SK-N-SH (cell line): ENCODE results near the gene CCDC154. TPM values are rescaled to one million over a fixed set of nuclear protein-coding genes. Genes with fewer than 3 reads are reported as not detected.
A peak's percentile ranks its signal among the peaks of the same experiment; 100 is the strongest.

Source experiments
- CTCF ChIA-PET: fragments of 300-600, 350-600 bp; formaldehyde crosslinking; extraction: SDS; loops from one replicate; lab custom pipeline; 2021; lab: Yijun Ruan, JAX
- POLR2A ChIA-PET: fragments of 350-600 bp; sonication (Branson Sonifier 250); formaldehyde crosslinking; extraction: SDS; loops from one replicate; lab custom pipeline; 2020; ENCODE audit warnings: antibody characterized with exemption, inconsistent platforms; lab: Yijun Ruan, JAX
- DNase-seq: peaks from one replicate; pipeline ENCODE4 v3.0.0; 2012
- H2AFZ ChIP-seq: fragments of 200-600 bp; sonication (generic); 2 replicates; pipeline ENCODE4 v1.8.1; 2016; ENCODE audit warnings: antibody characterized with exemption, mild to moderate bottlenecking, low read depth
- H3F3A ChIP-seq: fragments of 200-600 bp; sonication (generic); replicated peaks from 2 replicates; pipeline ENCODE3; 2016; ENCODE audit warnings: antibody characterized with exemption, mild to moderate bottlenecking; ENCODE audit not compliant: insufficient read depth
- H3K27ac ChIP-seq, 2 experiments: fragments of 200-500 bp in 1 of 2; fragments of 200-600 bp in 1 of 2; sonication (Bioruptor generic) in 1 of 2; sonication (generic), shearing (Covaris generic) in 1 of 2; 2 replicates each; pipeline versions ENCODE4 v1.5.1 to v1.6.1; 2014 to 2016; ENCODE audit warnings: low read depth in 2 of 2, inconsistent platforms in 1 of 2, low read length in 1 of 2, mild to moderate bottlenecking in 1 of 2, mixed read lengths in 1 of 2
- H3K27me3 ChIP-seq: fragments of 200-600 bp; sonication (generic), shearing (Covaris generic); 2 replicates; pipeline ENCODE4 v1.6.1; 2016; ENCODE audit warnings: mixed run types; ENCODE audit not compliant: insufficient read depth
- H3K36me3 ChIP-seq, 2 experiments: fragments of 200-500 bp in 1 of 2; fragments of 200-600 bp in 1 of 2; sonication (Bioruptor generic) in 1 of 2; sonication (generic) in 1 of 2; replicated peaks in 1 of 2; 2 replicates each; pipeline versions ENCODE3 to v1.5.1; 2014 to 2016; ENCODE audit warnings: low read length in 1 of 2, mild to moderate bottlenecking in 1 of 2; ENCODE audit not compliant: insufficient read depth in 2 of 2, control insufficient read depth in 1 of 2
- H3K4me1 ChIP-seq, 2 experiments: fragments of 200-500 bp in 1 of 2; fragments of 200-600 bp in 1 of 2; sonication (Bioruptor generic) in 1 of 2; sonication (generic), shearing (Covaris generic) in 1 of 2; 2 replicates each; pipeline versions ENCODE4 v1.5.1 to v1.6.1; 2014 to 2016; ENCODE audit warnings: low read depth in 1 of 2, low read length in 1 of 2, mixed run types in 1 of 2; ENCODE audit not compliant: insufficient read depth in 2 of 2, control insufficient read depth in 1 of 2
- H3K4me2 ChIP-seq: fragments of 200-600 bp; sonication (generic), shearing (Covaris generic); 2 replicates; pipeline ENCODE4 v1.6.1; 2017; ENCODE audit warnings: mixed run types
- H3K4me3 ChIP-seq, 2 experiments: fragments of 200-500 bp in 1 of 2; fragments of 200-600 bp in 1 of 2; sonication (Bioruptor generic) in 1 of 2; sonication (generic), shearing (Covaris generic) in 1 of 2; 2 replicates each; pipeline versions ENCODE4 v1.5.1 to v1.8.1; 2014 to 2016; ENCODE audit warnings: low read depth in 2 of 2, inconsistent platforms in 1 of 2, low read length in 1 of 2, mild to moderate bottlenecking in 1 of 2, mixed read lengths in 1 of 2, moderate library complexity in 1 of 2
- H3K79me2 ChIP-seq: fragments of 200-600 bp; sonication (generic); 2 replicates; pipeline ENCODE4 v1.8.1; 2017; ENCODE audit warnings: mild to moderate bottlenecking; ENCODE audit not compliant: insufficient read depth
- H3K9ac ChIP-seq: fragments of 200-600 bp; sonication (generic); 2 replicates; pipeline ENCODE4 v1.6.1; 2017; ENCODE audit warnings: mixed run types
- H3K9me2 ChIP-seq: fragments of 200-600 bp; sonication (generic); 2 replicates; pipeline ENCODE4 v1.6.1; 2017; ENCODE audit warnings: mixed run types
- H3K9me3 ChIP-seq: fragments of 200-600 bp; sonication (generic); 2 replicates; pipeline ENCODE4 v1.6.1; 2017; ENCODE audit warnings: mixed run types, mild to moderate bottlenecking, moderate library complexity
- H4K20me1 ChIP-seq: fragments of 200-600 bp; sonication (generic); 2 replicates; pipeline ENCODE4 v1.6.1; 2017; ENCODE audit warnings: mild to moderate bottlenecking, mixed run types; ENCODE audit not compliant: insufficient read depth
- FOSL2 ChIP-seq: IDR thresholded peaks from 2 replicates; pipeline ENCODE4 v1.4.0; 2012; ENCODE audit warnings: low read depth, mild to moderate bottlenecking, moderate library complexity, borderline replicate concordance
- FOXM1 ChIP-seq: IDR thresholded peaks from 2 replicates; pipeline ENCODE4 v1.4.0; 2012; ENCODE audit warnings: low read depth, mild to moderate bottlenecking
- JUND ChIP-seq: IDR thresholded peaks from 2 replicates; pipeline ENCODE4 v1.4.0; 2012
- MAX ChIP-seq: IDR thresholded peaks from 2 replicates; pipeline ENCODE4 v1.4.0; 2012; ENCODE audit warnings: low read depth
- MXI1 ChIP-seq: IDR thresholded peaks from 2 replicates; pipeline ENCODE4 v1.6.1; 2012; ENCODE audit warnings: mild to moderate bottlenecking, low read depth, low read length, improper control_type of control experiment
- POLR2AphosphoS5 ChIP-seq: IDR thresholded peaks from 2 replicates; pipeline ENCODE4 v1.6.1; 2012; ENCODE audit warnings: low read depth, low read length
- REST ChIP-seq: IDR thresholded peaks from 2 replicates; pipeline ENCODE4 v1.6.1; 2012; ENCODE audit warnings: mild to moderate bottlenecking, low read depth, low read length, moderate library complexity
- SIN3A ChIP-seq: IDR thresholded peaks from 2 replicates; pipeline ENCODE4 v1.6.1; 2012; ENCODE audit warnings: low read depth, mild to moderate bottlenecking, low read length, moderate library complexity, borderline replicate concordance
- WGBS: methylation state at CpG from one replicate; pipeline ENCODE4 v1.1.6; 2017; ENCODE audit warnings: low lambda C conversion rate; 5-methylcytosine and 5-hydroxymethylcytosine counted together
- polyA plus RNA-seq, 3 experiments: library from polyadenylated mRNA; depleted of rRNA; stranded (reverse); fragments of >200 nt; gene quantifications; 2 replicates each; pipeline ENCODE4 v1.2.3, GENCODE V29; 2012
- TF ChIP-seq, protein P1 (sequence below): IDR thresholded peaks from 2 replicates; pipeline ENCODE4 v1.4.0; 2012; ENCODE audit warnings: low read depth, borderline replicate concordance
- TF ChIP-seq, protein P2 (sequence below): fragments of 150-350 bp; IDR thresholded peaks from 2 replicates; pipeline ENCODE4 v1.6.1; 2017; ENCODE audit warnings: antibody characterized with exemption, low read length, low read depth, borderline replicate concordance

Gene CCDC154
- polyA plus RNA-seq, 1 of the 3 experiments (the other 2 are of a cell fraction), result 0.35 TPM

- no peaks in the 10 kb centered on the region for H3K36me3 ChIP-seq
- peaks cover 2% of the 10 kb centered on the region for H3F3A ChIP-seq
- peak overlapping the region; percentile 58; the same call in 1 of the 2 replicates for H3K9ac ChIP-seq
- 1% methylated on average over 21 of the region's 42 CpGs for WGBS
- no peaks in the 10 kb centered on the region for H3K27me3 ChIP-seq
- H3K4me3 ChIP-seq, result peak overlapping the region; percentile 57 to 64
- H3K9me2 ChIP-seq, result no peaks in the 10 kb centered on the region
- H3K9me3 ChIP-seq, result no peaks in the 10 kb centered on the region
- ChIA-PET POLR2A (interaction anchor here (0.6 to 1.4 kb wide), 3 partner anchors 13 to 51 kb away, joined by 3 to 7 read pairs (median 3); partner anchors contain the start of gene UQCC4), CTCF (interaction anchor here (0.6 to 1.4 kb wide), 4 partner anchors 71 to 372 kb away, joined by 3 to 5 read pairs (median 3); no protein-coding TSS in a partner anchor)
- H4K20me1 ChIP-seq, result peaks cover 9% of the 10 kb centered on the region; the same call in 1 of the 2 replicates
- peaks cover 0 to 6% of the 10 kb centered on the region in 2 experiments; a peak in 1 of 4 replicates for H3K4me1 ChIP-seq
- peak overlapping the region; percentile 94; the same call in 1 of the 2 replicates for H2AFZ ChIP-seq
- H3K4me2 ChIP-seq, result peak overlapping the region; percentile 87
- TF ChIP-seq, protein P1, sequence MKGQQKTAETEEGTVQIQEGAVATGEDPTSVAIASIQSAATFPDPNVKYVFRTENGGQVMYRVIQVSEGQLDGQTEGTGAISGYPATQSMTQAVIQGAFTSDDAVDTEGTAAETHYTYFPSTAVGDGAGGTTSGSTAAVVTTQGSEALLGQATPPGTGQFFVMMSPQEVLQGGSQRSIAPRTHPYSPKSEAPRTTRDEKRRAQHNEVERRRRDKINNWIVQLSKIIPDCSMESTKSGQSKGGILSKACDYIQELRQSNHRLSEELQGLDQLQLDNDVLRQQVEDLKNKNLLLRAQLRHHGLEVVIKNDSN, result peak; percentile 98
- TF ChIP-seq REST, result no peak
- TF ChIP-seq, protein P2, sequence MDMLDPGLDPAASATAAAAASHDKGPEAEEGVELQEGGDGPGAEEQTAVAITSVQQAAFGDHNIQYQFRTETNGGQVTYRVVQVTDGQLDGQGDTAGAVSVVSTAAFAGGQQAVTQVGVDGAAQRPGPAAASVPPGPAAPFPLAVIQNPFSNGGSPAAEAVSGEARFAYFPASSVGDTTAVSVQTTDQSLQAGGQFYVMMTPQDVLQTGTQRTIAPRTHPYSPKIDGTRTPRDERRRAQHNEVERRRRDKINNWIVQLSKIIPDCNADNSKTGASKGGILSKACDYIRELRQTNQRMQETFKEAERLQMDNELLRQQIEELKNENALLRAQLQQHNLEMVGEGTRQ, result peak; percentile 79; the same call in 1 of the 2 replicates
- TF ChIP-seq MXI1, result peak; percentile 84
- TF ChIP-seq SIN3A, result peak; percentile 38; the same call in 1 of the 2 replicates
- TF ChIP-seq MAX, result peak; percentile 26; the same call in 1 of the 2 replicates
- H3K79me2 ChIP-seq, result peaks cover 46% of the 10 kb centered on the region
- peak overlapping the region in 1 of 2 experiments; percentile 42; a peak in 3 of 4 replicates for H3K27ac ChIP-seq
- peak; percentile 99 for DNase-seq
These were observed 36.1 kb downstream of the CCDC154 start for GRCh38 chr16:1408171-1408837.

DNA sequence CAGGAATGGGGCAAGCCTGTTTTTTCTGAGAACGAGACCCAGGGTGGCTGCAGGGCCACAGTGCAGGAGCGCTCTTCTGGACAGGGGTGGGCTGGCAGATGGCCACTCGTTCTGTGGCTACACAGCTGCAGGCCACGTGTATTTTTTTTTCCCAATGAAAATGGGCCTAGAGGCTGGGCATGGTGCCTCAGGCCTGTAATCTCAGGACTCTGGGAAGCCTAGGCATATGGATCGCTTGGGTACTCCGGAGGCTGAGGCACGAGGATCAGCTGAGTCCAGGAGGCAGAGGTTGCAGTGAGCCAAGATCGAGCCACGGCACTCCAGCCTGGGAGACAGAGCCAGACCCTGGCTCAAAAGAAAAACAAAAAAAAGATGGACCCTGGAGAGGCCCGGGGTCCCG, 36.6 kb downstream of the CCDC154 start:
- H3K27ac ChIP-seq, result peak overlapping the region in 1 of 2 experiments; percentile 42; a peak in 1 of 4 replicates
- POLR2A ChIA-PET, result interaction anchor here (0.6 to 1.4 kb wide), 3 partner anchors 13 to 51 kb away, joined by 3 to 7 read pairs (median 3); partner anchors contain the start of gene UQCC4
- no peaks in the 10 kb centered on the region for H3F3A ChIP-seq
- no peaks in the 10 kb centered on the region for H3K9me2 ChIP-seq
- no peaks in the 10 kb centered on the region for H3K36me3 ChIP-seq
- H3K27me3 ChIP-seq, result no peaks in the 10 kb centered on the region
- no peak overlapping the region for H2AFZ ChIP-seq
- H3K9ac ChIP-seq, result no peak overlapping the region; the same call in 1 of the 2 replicates
- peak overlapping the region; percentile 57 to 64; a peak in 2 of 4 replicates for H3K4me3 ChIP-seq
- TF ChIP-seq FOXM1 (no peak), FOSL2 (no peak), JUND (no peak), POLR2AphosphoS5 (no peak)
- TF ChIP-seq, all 33 proteins: peak for 0
- CTCF ChIA-PET, result interaction anchor here (0.6 to 1.4 kb wide), 4 partner anchors 70 to 372 kb away, joined by 3 to 5 read pairs (median 3); no protein-coding TSS in a partner anchor
- Histone ChIP-seq H3K79me2 (peaks cover 40% of the 10 kb centered on the region), H3K4me2 (peak overlapping the region; percentile 87), H4K20me1 (peaks cover 9% of the 10 kb centered on the region; the same call in 1 of the 2 replicates), H3K4me1 (peaks cover 0 to 6% of the 10 kb centered on the region in 2 experiments; a peak in 1 of 4 replicates), H3K9me3 (no peaks in the 10 kb centered on the region)
- peak; percentile 53 for DNase-seq
- 40% methylated on average over 9 of the region's 11 CpGs for WGBS
